IMR-90 (cell line): ENCODE measurements around the gene BHLHA9.
"Not testable (repeated sequence)": the region's sequence is repeated elsewhere in the genome, so short reads cannot be mapped to it uniquely, and the experiment has no call there.

Experiments
- BHLHE40 ChIP-seq: fragments of 150-350 bp; IDR thresholded peaks from 2 replicates; pipeline ENCODE4 v1.6.1; 2016; ENCODE audit warnings: mild to moderate bottlenecking, low read depth, low read length
- CEBPB ChIP-seq: IDR thresholded peaks from 2 replicates; pipeline ENCODE4 v1.6.1; 2012; ENCODE audit warnings: low read depth, low read length, improper control_type of control experiment
- CHD1 ChIP-seq: IDR thresholded peaks from 2 replicates; pipeline ENCODE4 v1.6.1; 2012; ENCODE audit warnings: low read depth, low read length, improper control_type of control experiment
- POLR2A ChIP-seq: IDR thresholded peaks from 2 replicates; pipeline ENCODE4 v1.6.1; 2012; ENCODE audit warnings: mild to moderate bottlenecking, low read depth, low read length
- TF ChIP-seq, protein P1 (sequence below): conservative IDR thresholded peaks from 2 replicates; pipeline ENCODE4 v1.5.1; 2012; ENCODE audit warnings: mild to moderate bottlenecking, low read depth, low read length, improper control_type of control experiment

DNA sequence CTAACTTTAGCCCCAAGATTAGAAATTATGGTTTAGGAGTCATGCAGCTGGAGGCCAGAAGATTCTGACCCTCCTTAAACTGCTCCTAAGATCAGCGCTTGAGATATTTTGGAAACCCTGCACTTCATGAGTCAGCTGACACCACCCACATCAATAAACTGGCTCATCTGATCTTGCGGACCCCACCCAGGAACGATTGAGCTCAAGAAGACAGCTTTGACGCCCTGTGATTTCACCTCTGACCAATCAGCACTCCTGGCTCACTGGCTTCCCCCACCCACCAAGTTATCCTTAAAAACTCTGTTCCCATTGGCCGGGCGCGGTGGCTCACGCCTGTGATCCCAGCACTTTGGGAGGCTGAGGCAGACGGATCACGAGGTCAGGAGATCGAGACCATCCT is 29.8 kb upstream of the BHLHA9 start:
- TF ChIP-seq, protein P1, sequence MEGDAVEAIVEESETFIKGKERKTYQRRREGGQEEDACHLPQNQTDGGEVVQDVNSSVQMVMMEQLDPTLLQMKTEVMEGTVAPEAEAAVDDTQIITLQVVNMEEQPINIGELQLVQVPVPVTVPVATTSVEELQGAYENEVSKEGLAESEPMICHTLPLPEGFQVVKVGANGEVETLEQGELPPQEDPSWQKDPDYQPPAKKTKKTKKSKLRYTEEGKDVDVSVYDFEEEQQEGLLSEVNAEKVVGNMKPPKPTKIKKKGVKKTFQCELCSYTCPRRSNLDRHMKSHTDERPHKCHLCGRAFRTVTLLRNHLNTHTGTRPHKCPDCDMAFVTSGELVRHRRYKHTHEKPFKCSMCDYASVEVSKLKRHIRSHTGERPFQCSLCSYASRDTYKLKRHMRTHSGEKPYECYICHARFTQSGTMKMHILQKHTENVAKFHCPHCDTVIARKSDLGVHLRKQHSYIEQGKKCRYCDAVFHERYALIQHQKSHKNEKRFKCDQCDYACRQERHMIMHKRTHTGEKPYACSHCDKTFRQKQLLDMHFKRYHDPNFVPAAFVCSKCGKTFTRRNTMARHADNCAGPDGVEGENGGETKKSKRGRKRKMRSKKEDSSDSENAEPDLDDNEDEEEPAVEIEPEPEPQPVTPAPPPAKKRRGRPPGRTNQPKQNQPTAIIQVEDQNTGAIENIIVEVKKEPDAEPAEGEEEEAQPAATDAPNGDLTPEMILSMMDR, result not testable (repeated sequence)
- TF ChIP-seq CHD1, BHLHE40, POLR2A, CEBPB: not testable (repeated sequence)
